ENCODE results near the gene CRADD. TPM values are rescaled to one million over a fixed set of nuclear protein-coding genes. Genes with fewer than 3 reads are reported as not detected.

Gene CRADD
- polyA plus RNA-seq, 1 donor: 19.3 TPM

DNA sequence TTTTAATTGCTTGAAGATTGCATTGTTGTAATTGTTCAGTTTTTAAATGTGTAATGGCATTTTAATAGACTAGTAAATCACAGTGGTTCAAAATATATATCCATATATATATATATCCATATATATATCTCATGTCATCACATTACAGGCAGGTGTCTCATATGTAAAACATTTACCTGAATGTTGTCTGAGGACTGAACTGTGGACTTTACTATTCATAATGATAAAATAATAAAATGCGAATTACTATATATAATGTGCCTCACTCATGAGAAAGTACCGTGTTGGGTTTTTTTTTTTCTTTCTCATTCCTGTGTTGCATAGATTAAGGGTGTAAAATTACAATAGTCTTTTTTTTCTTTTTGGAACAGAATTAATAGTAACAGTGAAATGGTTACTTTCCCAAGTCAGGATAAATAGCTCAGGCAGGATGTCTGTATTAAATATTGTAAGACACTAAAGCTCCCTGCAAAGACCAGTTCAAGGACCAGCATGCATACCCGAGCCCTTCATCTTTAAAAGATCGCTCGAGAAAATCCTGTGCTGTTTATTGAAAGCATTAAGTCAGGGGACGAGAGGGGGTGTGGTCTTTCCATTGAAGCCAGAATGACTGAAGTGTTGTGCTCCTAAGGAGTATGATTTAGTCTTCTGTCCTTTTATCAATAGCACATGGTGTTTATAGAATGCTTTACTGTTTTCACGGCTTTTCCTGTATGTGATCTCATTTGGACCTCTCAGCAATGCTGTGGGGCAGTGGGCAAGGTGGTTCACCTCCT is 173.5 kb downstream of the CRADD start:
- H3K27ac ChIP-seq (ENCODE audit: low read length): peak overlapping the region; percentile 60
- no peaks in the 10 kb centered on the region for H3K27me3 ChIP-seq (ENCODE audit: control insufficient read depth, insufficient read depth, low read length)
- H3K36me3 ChIP-seq (ENCODE audit: control insufficient read depth, insufficient read depth, low read length): no peaks in the 10 kb centered on the region
- H3K9me3 ChIP-seq (ENCODE audit: control insufficient read depth, low read depth, low read length): no peaks in the 10 kb centered on the region
- peaks cover 24% of the 10 kb centered on the region for H3K4me1 ChIP-seq (ENCODE audit: control insufficient read depth, insufficient read depth, low read length)
- 20% methylated on average over 1 of the region's 7 CpGs for WGBS (ENCODE audit: insufficient coverage, low lambda C conversion rate)
- peak in 1 of 2 donors; percentile 60 for DNase-seq
- no peak overlapping the region for H3K4me3 ChIP-seq (ENCODE audit: low read length)

GRCh38 chr12:93851257-93851671 is 174.1 kb downstream of the CRADD start:
- no peaks in the 10 kb centered on the region for H3K27me3 ChIP-seq (ENCODE audit: control insufficient read depth, insufficient read depth, low read length)
- H3K9me3 ChIP-seq (ENCODE audit: control insufficient read depth, low read depth, low read length): no peaks in the 10 kb centered on the region
- no peak for DNase-seq
- H3K4me3 ChIP-seq (ENCODE audit: low read length): no peak overlapping the region
- no CpG with 5 or more reads among the region's 4 CpGs for WGBS (ENCODE audit: insufficient coverage, low lambda C conversion rate)
- peaks cover 24% of the 10 kb centered on the region for H3K4me1 ChIP-seq (ENCODE audit: control insufficient read depth, insufficient read depth, low read length)
- peak overlapping the region; percentile 38 for H3K27ac ChIP-seq (ENCODE audit: low read length)
- H3K36me3 ChIP-seq (ENCODE audit: control insufficient read depth, insufficient read depth, low read length): no peaks in the 10 kb centered on the region

DNA sequence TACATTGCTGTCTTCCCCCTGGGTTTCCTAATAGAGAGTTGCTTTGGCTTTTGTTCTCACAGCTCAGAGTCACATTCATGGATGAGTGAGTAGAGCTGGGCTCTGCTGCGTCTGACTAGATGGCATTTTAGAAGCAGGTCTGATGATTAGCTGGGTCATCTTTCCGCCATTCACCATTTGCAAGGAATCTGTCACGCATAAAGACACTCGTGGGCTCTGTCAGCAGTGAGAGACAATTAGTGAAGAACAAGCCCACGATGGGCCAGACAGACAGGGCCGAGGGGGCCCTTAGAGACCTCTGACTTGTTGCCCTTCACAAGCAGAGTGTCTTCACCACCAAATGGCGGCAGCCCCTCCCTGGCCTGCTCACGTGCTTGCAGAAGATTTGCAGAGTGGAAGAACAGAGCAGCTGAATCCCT is 175.0 kb downstream of the CRADD start:
- no peaks in the 10 kb centered on the region for H3K27me3 ChIP-seq (ENCODE audit: control insufficient read depth, insufficient read depth, low read length)
- H3K27ac ChIP-seq (ENCODE audit: low read length): no peak overlapping the region
- WGBS (ENCODE audit: insufficient coverage, low lambda C conversion rate): 83% methylated on average over 1 of the region's 8 CpGs
- peaks cover 30% of the 10 kb centered on the region for H3K4me1 ChIP-seq (ENCODE audit: control insufficient read depth, insufficient read depth, low read length)
- DNase-seq: no peak
- no peak overlapping the region for H3K4me3 ChIP-seq (ENCODE audit: low read length)
- no peaks in the 10 kb centered on the region for H3K9me3 ChIP-seq (ENCODE audit: control insufficient read depth, low read depth, low read length)
- H3K36me3 ChIP-seq (ENCODE audit: control insufficient read depth, insufficient read depth, low read length): no peaks in the 10 kb centered on the region

- 95% methylated on average over 6 of the region's 17 CpGs for WGBS (ENCODE audit: insufficient coverage, low lambda C conversion rate)
- H3K27me3 ChIP-seq (ENCODE audit: control insufficient read depth, insufficient read depth, low read length): no peaks in the 10 kb centered on the region
- no peak for DNase-seq
- no peaks in the 10 kb centered on the region for H3K36me3 ChIP-seq (ENCODE audit: control insufficient read depth, insufficient read depth, low read length)
- peaks cover 30% of the 10 kb centered on the region for H3K4me1 ChIP-seq (ENCODE audit: control insufficient read depth, insufficient read depth, low read length)
- no peak overlapping the region for H3K27ac ChIP-seq (ENCODE audit: low read length)
- H3K9me3 ChIP-seq (ENCODE audit: control insufficient read depth, low read depth, low read length): no peaks in the 10 kb centered on the region
- H3K4me3 ChIP-seq (ENCODE audit: low read length): no peak overlapping the region
Observed at GRCh38 chr12:93853698-93854478, 176.7 kb downstream of the CRADD start.

GRCh38 chr12:93855261-93855660 is 178.1 kb downstream of the CRADD start:
- Histone ChIP-seq H3K4me1 (ENCODE audit: control insufficient read depth, insufficient read depth, low read length) (peaks cover 21% of the 10 kb centered on the region), H3K36me3 (ENCODE audit: control insufficient read depth, insufficient read depth, low read length) (no peaks in the 10 kb centered on the region), H3K4me3 (ENCODE audit: low read length) (no peak overlapping the region), H3K27me3 (ENCODE audit: control insufficient read depth, insufficient read depth, low read length) (no peaks in the 10 kb centered on the region), H3K27ac (ENCODE audit: low read length) (no peak overlapping the region), H3K9me3 (ENCODE audit: control insufficient read depth, low read depth, low read length) (no peaks in the 10 kb centered on the region)
- DNase-seq: no peak
- WGBS (ENCODE audit: insufficient coverage, low lambda C conversion rate): no CpG with 5 or more reads among the region's 4 CpGs

GRCh38 chr12:93856611-93857010 is 179.4 kb downstream of the CRADD start:
- no peaks in the 10 kb centered on the region for H3K36me3 ChIP-seq (ENCODE audit: control insufficient read depth, insufficient read depth, low read length)
- H3K9me3 ChIP-seq (ENCODE audit: control insufficient read depth, low read depth, low read length): no peaks in the 10 kb centered on the region
- peak overlapping the region; percentile 11 for H3K27ac ChIP-seq (ENCODE audit: low read length)
- no peaks in the 10 kb centered on the region for H3K27me3 ChIP-seq (ENCODE audit: control insufficient read depth, insufficient read depth, low read length)
- DNase-seq: no peak
- H3K4me1 ChIP-seq (ENCODE audit: control insufficient read depth, insufficient read depth, low read length): peaks cover 10% of the 10 kb centered on the region
- H3K4me3 ChIP-seq (ENCODE audit: low read length): no peak overlapping the region

DNA sequence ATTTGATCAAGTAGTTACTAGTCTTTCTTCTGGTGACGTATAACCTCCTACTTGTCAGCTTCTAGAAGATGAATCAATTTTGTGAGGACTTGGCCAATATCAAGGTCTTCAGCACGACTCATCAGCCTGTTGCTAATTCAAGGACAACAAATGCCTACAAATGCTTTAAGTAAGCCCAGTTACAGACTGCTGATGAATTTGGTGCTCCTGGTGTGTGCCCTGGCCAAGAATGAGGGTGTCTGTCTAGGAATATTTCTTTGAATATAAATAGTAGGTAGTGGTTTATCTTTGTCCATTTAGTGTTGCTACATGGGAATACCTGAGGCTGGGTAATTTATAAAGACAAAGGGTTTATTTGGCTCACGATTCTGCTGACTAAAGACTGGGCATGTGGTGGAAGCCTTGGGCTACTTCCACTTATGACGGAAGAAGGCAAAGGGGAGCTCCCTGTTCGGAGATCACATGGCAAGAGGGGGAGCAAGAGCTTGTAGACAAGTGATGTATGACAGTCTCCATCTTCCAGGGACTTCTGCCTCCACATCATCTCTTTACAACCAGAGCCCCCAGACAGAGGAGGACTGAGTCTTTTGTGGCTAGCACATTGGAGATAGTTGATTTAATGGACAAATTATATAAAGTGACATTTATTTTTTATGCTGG is 180.2 kb downstream of the CRADD start:
- Histone ChIP-seq H3K36me3 (ENCODE audit: control insufficient read depth, insufficient read depth, low read length) (no peaks in the 10 kb centered on the region), H3K4me1 (ENCODE audit: control insufficient read depth, insufficient read depth, low read length) (peaks cover 10% of the 10 kb centered on the region), H3K27me3 (ENCODE audit: control insufficient read depth, insufficient read depth, low read length) (no peaks in the 10 kb centered on the region), H3K4me3 (ENCODE audit: low read length) (no peak overlapping the region), H3K9me3 (ENCODE audit: control insufficient read depth, low read depth, low read length) (no peaks in the 10 kb centered on the region), H3K27ac (ENCODE audit: low read length) (no peak overlapping the region)
- DNase-seq: no peak
- 73% methylated on average over 2 of the region's 5 CpGs for WGBS (ENCODE audit: insufficient coverage, low lambda C conversion rate)

- Histone ChIP-seq H3K36me3 (ENCODE audit: control insufficient read depth, insufficient read depth, low read length) (no peaks in the 10 kb centered on the region), H3K27ac (ENCODE audit: low read length) (no peak overlapping the region), H3K4me1 (ENCODE audit: control insufficient read depth, insufficient read depth, low read length) (peaks cover 10% of the 10 kb centered on the region), H3K4me3 (ENCODE audit: low read length) (no peak overlapping the region), H3K27me3 (ENCODE audit: control insufficient read depth, insufficient read depth, low read length) (no peaks in the 10 kb centered on the region), H3K9me3 (ENCODE audit: control insufficient read depth, low read depth, low read length) (no peaks in the 10 kb centered on the region)
- no peak for DNase-seq
- WGBS (ENCODE audit: insufficient coverage, low lambda C conversion rate): 100% methylated on average over 1 of the region's 2 CpGs
Observed at GRCh38 chr12:93857991-93858447, 180.8 kb downstream of the CRADD start.

DNA sequence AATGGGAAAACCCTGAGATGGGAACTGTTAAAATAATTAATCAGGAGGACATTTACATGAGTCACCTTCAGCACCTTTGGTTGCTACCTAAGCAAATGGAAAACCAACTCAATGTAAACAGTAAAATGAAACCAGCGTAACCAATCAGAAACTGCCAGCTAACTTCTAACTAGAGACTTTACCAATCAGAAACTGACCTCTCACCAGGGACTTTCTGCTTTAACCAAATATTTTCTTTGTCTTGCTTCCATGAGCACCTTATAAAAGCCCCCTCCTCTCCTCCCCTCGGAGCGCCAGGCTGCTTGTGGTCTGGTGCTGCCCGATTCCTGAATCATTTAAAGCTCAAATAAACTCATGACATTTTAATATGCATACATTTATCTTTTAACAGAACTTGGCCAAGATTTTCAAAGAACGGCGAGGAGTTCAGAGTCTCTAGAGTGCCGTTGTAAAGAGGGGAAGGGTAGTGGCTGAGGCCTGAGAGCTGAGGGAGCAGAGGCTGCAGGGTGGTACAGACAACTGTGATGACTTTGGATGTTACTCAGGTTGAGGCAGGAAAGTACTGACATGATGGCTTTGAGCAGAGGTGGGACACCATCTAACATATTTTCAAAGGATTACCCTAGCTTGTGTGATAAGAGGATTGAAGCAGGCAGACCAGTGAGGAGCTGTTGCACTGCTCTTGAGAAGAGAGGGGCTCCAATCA is 183.6 kb downstream of the CRADD start:
- WGBS (ENCODE audit: insufficient coverage, low lambda C conversion rate): 85% methylated on average over 4 of the region's 7 CpGs
- H3K27ac ChIP-seq (ENCODE audit: low read length): no peak overlapping the region

DNA sequence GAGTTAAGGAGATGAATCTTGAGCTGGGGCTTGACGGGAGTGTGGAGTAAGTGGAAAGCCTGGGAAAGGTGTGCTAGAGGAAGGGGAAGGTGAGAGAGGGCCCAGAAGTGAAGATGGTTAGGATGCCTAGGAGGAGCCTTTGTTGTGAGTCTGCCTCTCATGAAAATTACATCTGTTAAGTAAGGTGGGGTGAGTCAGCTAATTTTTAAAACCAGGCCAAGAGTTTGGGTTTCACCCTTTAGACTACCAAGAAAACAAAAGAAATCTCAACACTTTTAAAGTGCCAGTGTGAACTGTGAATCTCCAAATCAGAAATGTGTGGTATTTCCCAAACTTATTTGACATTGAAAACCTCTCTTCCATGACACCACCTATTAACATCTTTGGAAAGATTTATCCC is 185.2 kb downstream of the CRADD start:
- no peak for DNase-seq
- H3K27me3 ChIP-seq (ENCODE audit: control insufficient read depth, insufficient read depth, low read length): no peaks in the 10 kb centered on the region
- peaks cover under 1% of the 10 kb centered on the region for H3K4me1 ChIP-seq (ENCODE audit: control insufficient read depth, insufficient read depth, low read length)
- H3K9me3 ChIP-seq (ENCODE audit: control insufficient read depth, low read depth, low read length): peaks cover 16% of the 10 kb centered on the region
- H3K36me3 ChIP-seq (ENCODE audit: control insufficient read depth, insufficient read depth, low read length): no peaks in the 10 kb centered on the region
- H3K4me3 ChIP-seq (ENCODE audit: low read length): no peak overlapping the region
- no peak overlapping the region for H3K27ac ChIP-seq (ENCODE audit: low read length)
- 100% methylated on average over 1 of the region's 1 CpG for WGBS (ENCODE audit: insufficient coverage, low lambda C conversion rate)

More for the DNA sequence above, 183.6 kb downstream of the CRADD start:
- Histone ChIP-seq H3K4me3 (ENCODE audit: low read length) (no peak overlapping the region), H3K36me3 (ENCODE audit: control insufficient read depth, insufficient read depth, low read length) (no peaks in the 10 kb centered on the region), H3K27me3 (ENCODE audit: control insufficient read depth, insufficient read depth, low read length) (no peaks in the 10 kb centered on the region), H3K9me3 (ENCODE audit: control insufficient read depth, low read depth, low read length) (peaks cover 8% of the 10 kb centered on the region), H3K4me1 (ENCODE audit: control insufficient read depth, insufficient read depth, low read length) (peaks cover 10% of the 10 kb centered on the region)
- no peak for DNase-seq
